Thoracic aorta (tissue), 2 donors: ENCODE measurements around the gene TRIM28. TPM values are rescaled to one million over a fixed set of nuclear protein-coding genes. Genes with fewer than 3 reads are reported as not detected.
"Not testable (repeated sequence)": the region's sequence is repeated elsewhere in the genome, so short reads cannot be mapped to it uniquely, and the experiment has no call there.

ENCODE experiments used
- ATAC-seq: fragments of 150-250 bp; one replicate; pipeline ENCODE4 v1.8.0; 2017; ENCODE audit warnings: low read depth; ENCODE audit not compliant: insufficient number of reproducible peaks, low FRiP score
- DNase-seq: peaks from one replicate; pipeline ENCODE4 v3.0.0-alpha.2; 2020; ENCODE audit warnings: low spot score
- H3K27ac ChIP-seq, 2 donors: fragments of 200-600 bp; sonication (generic); 1 replicate in 1 of 2; 2 replicates in 1 of 2; pipeline ENCODE4 v1.5.1; 2016; ENCODE audit warnings: mild to moderate bottlenecking in 2 of 2, moderate library complexity in 2 of 2
- H3K27me3 ChIP-seq: fragments of 200-600 bp; sonication (generic); replicated peaks from 2 replicates; pipeline ENCODE4 v1.6.0; 2016; ENCODE audit warnings: mild to moderate bottlenecking; ENCODE audit not compliant: insufficient read depth
- H3K36me3 ChIP-seq: fragments of 200-600 bp; sonication (generic); one replicate; pipeline ENCODE4 v1.5.1; 2016
- H3K4me1 ChIP-seq, 2 donors: fragments of 200-600 bp; sonication (generic); 1 replicate in 1 of 2; 2 replicates in 1 of 2; pipeline versions ENCODE4 v1.5.1 to v1.6.0; 2016; ENCODE audit warnings: low read depth in 2 of 2, mild to moderate bottlenecking in 1 of 2; ENCODE audit not compliant: control insufficient read depth in 1 of 2
- H3K4me3 ChIP-seq: fragments of 200-600 bp; sonication (generic); 2 replicates; pipeline ENCODE4 v1.5.1; 2016; ENCODE audit warnings: mild to moderate bottlenecking
- H3K9me3 ChIP-seq: fragments of 200-600 bp; sonication (generic); 2 replicates; pipeline ENCODE4 v1.5.1; 2016
- total RNA-seq, 2 donors: library from RNA; depleted of rRNA; stranded (reverse); fragments of >200 nt; gene quantifications; one replicate each; pipeline versions ENCODE4 v1.1.0 to v1.2.3, GENCODE V29; 2016
- TF ChIP-seq, protein P1 (sequence below): fragments of 200-600 bp; sonication (generic); IDR thresholded peaks from one replicate; pipeline ENCODE4 v1.5.1; 2019; ENCODE audit warnings: antibody characterized with exemption

TRIM28 gene
- total RNA-seq, 2 donors from 2014 or later, result 192 to 204 TPM

GRCh38 chr19:58500242-58500641, 43.6 kb upstream of the TRIM28 start:
- DNase-seq (no peak), ATAC-seq (no peak)
- Histone ChIP-seq H3K4me3 (no peak overlapping the region), H3K27ac (no peak overlapping the region), H3K36me3 (no peaks in the 10 kb centered on the region), H3K9me3 (no peaks in the 10 kb centered on the region), H3K4me1 (peaks cover 3 to 29% of the 10 kb centered on the region in 2 donors), H3K27me3 (no peaks in the 10 kb centered on the region)
- TF ChIP-seq, protein P1, sequence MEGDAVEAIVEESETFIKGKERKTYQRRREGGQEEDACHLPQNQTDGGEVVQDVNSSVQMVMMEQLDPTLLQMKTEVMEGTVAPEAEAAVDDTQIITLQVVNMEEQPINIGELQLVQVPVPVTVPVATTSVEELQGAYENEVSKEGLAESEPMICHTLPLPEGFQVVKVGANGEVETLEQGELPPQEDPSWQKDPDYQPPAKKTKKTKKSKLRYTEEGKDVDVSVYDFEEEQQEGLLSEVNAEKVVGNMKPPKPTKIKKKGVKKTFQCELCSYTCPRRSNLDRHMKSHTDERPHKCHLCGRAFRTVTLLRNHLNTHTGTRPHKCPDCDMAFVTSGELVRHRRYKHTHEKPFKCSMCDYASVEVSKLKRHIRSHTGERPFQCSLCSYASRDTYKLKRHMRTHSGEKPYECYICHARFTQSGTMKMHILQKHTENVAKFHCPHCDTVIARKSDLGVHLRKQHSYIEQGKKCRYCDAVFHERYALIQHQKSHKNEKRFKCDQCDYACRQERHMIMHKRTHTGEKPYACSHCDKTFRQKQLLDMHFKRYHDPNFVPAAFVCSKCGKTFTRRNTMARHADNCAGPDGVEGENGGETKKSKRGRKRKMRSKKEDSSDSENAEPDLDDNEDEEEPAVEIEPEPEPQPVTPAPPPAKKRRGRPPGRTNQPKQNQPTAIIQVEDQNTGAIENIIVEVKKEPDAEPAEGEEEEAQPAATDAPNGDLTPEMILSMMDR, result no peak

GRCh38 chr19:58507602-58508223, 36.2 kb upstream of the TRIM28 start:
- not testable (repeated sequence) for H3K9me3 ChIP-seq, H3K27ac ChIP-seq, H3K4me3 ChIP-seq, H3K36me3 ChIP-seq, H3K4me1 ChIP-seq, ATAC-seq, H3K27me3 ChIP-seq, DNase-seq

DNA sequence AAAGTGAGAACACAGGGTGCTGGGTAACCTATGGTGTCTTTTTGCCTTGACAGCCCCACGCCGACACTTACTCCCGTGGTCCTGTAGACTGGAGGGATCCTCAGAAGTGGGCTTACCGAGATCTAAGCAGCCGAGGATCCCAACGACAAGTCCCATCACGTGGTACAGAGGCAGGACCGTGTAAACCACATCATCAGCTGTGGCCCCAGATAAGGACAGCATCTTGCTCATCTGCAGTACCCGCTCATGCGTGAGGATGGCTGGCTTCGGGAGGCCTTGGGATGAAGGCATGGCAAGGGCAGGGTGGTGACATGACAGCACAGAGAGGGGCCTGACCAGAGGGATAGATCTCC, 34.2 kb upstream of the TRIM28 start:
- H3K9me3 ChIP-seq, result no peaks in the 10 kb centered on the region
- no peak overlapping the region for H3K27ac ChIP-seq
- no peak overlapping the region for H3K4me3 ChIP-seq
- TF ChIP-seq, protein P1, result no peak
- H3K36me3 ChIP-seq, result no peaks in the 10 kb centered on the region
- peaks cover 0 to 9% of the 10 kb centered on the region in 2 donors for H3K4me1 ChIP-seq
- DNase-seq, result no peak
- no peaks in the 10 kb centered on the region for H3K27me3 ChIP-seq
- no peak for ATAC-seq

GRCh38 chr19:58510084-58510862, 33.6 kb upstream of the TRIM28 start:
- DNase-seq (no peak), ATAC-seq (no peak)
- Histone ChIP-seq H3K4me3 (no peak overlapping the region), H3K27ac (no peak overlapping the region), H3K27me3 (no peaks in the 10 kb centered on the region), H3K4me1 (peaks cover 0 to 10% of the 10 kb centered on the region in 2 donors), H3K36me3 (no peaks in the 10 kb centered on the region), H3K9me3 (no peaks in the 10 kb centered on the region)
- TF ChIP-seq, protein P1, result no peak

GRCh38 chr19:58511353-58512208, 32.3 kb upstream of the TRIM28 start, which contains the start of gene SLC27A5:
TSS of gene SLC27A5 (minus strand) at chr19:58511992. CDS start at chr19:58511955, 37 bp downstream.
- Histone ChIP-seq H3K9me3 (no peaks in the 10 kb centered on the region), H3K36me3 (peaks cover 12% of the 10 kb centered on the region)
- TF ChIP-seq, protein P1, result no peak

More at GRCh38 chr19:58511353-58512208, 32.3 kb upstream of the TRIM28 start, which contains the start of gene SLC27A5:
- DNase-seq (no peak), ATAC-seq (no peak)
- no peak within 1 kb of the TSS for H3K27ac ChIP-seq
- H3K4me3 ChIP-seq, result no peak within 1 kb of the TSS
- no peaks in the 10 kb centered on the region for H3K27me3 ChIP-seq
- peaks cover 0 to 14% of the 10 kb centered on the region in 2 donors for H3K4me1 ChIP-seq
